GM13976 (cell line): ENCODE results near the gene ROR2.

Experiments
- DNase-seq: peaks from one replicate; pipeline ENCODE4 v3.0.0; 2012; ENCODE audit warnings: low spot score
- CTCF ChIP-seq: IDR thresholded peaks from 2 replicates; pipeline ENCODE4 v1.5.1; 2012; ENCODE audit warnings: borderline replicate concordance, mild to moderate bottlenecking; ENCODE audit not compliant: insufficient read depth; ENCODE audit errors: extremely low read depth, missing control alignments, control extremely low read depth
- in situ Hi-C: fragments of 300-500 bp; cut with MboI; formaldehyde crosslinking; loops from one replicate; pipeline ENCODE4 v1.12.0; 2022; ENCODE audit warnings: low sequenced_read_pairs, mixed read lengths, inconsistent platforms; ENCODE audit not compliant: unreplicated experiment

Gene ROR2

GRCh38 chr9:91832322-91832721 lies 117.7 kb downstream of the ROR2 start:
- DNase-seq, result no peak
- in situ Hi-C loops, result no loop called here
- TF ChIP-seq CTCF, result no peak

GRCh38 chr9:91825866-91826265 lies 124.2 kb downstream of the ROR2 start:
- DNase-seq, result no peak
- no peak for TF ChIP-seq CTCF
- in situ Hi-C loops, result no loop called here

GRCh38 chr9:91825422-91825821 lies 124.6 kb downstream of the ROR2 start:
- in situ Hi-C loops, result no loop called here
- no peak for DNase-seq

GRCh38 chr9:91824601-91825305 lies 125.3 kb downstream of the ROR2 start:
- in situ Hi-C loops, result no loop called here
- no peak for DNase-seq
- TF ChIP-seq CTCF, result no peak

More at GRCh38 chr9:91825422-91825821, 124.6 kb downstream of the ROR2 start:
- TF ChIP-seq CTCF, result no peak

GRCh38 chr9:91824151-91824550 lies 125.9 kb downstream of the ROR2 start:
- no peak for TF ChIP-seq CTCF
- in situ Hi-C loops, result no loop called here
- DNase-seq, result no peak

- in situ Hi-C loops, result no loop called here
- TF ChIP-seq CTCF, result no peak
- DNase-seq, result no peak
Observed at GRCh38 chr9:91820949-91821880, 128.8 kb downstream of the ROR2 start.
